Glutamatergic neuron (in vitro differentiated cells): ENCODE data around the gene BRSK2. TPM values are rescaled to one million over a fixed set of nuclear protein-coding genes. Genes with fewer than 3 reads are reported as not detected.
A peak's percentile ranks its signal among the peaks of the same experiment; 100 is the strongest.

ENCODE experiments used
- DNase-seq: peaks from one replicate; pipeline ENCODE4 v3.0.0; 2022
- H3K27ac Mint-ChIP-seq: one replicate; pipeline ENCODE4 v1.8.0; 2020; ENCODE audit warnings: mild to moderate bottlenecking, mixed read lengths, inconsistent platforms; ENCODE audit not compliant: unreplicated experiment
- H3K27me3 Mint-ChIP-seq: one replicate; pipeline ENCODE4 v1.8.0; 2020; ENCODE audit warnings: mild to moderate bottlenecking, moderate library complexity, mixed read lengths, inconsistent platforms; ENCODE audit not compliant: unreplicated experiment
- H3K36me3 Mint-ChIP-seq: one replicate; pipeline ENCODE4 v1.8.0; 2020; ENCODE audit warnings: mild to moderate bottlenecking, mixed read lengths, inconsistent platforms; ENCODE audit not compliant: unreplicated experiment
- H3K4me1 Mint-ChIP-seq: one replicate; pipeline ENCODE4 v1.8.0; 2020; ENCODE audit warnings: mild to moderate bottlenecking, low read depth, mixed read lengths, inconsistent platforms; ENCODE audit not compliant: unreplicated experiment
- H3K4me3 Mint-ChIP-seq: one replicate; pipeline ENCODE4 v1.8.0; 2020; ENCODE audit warnings: mild to moderate bottlenecking, mixed read lengths, inconsistent platforms; ENCODE audit not compliant: unreplicated experiment
- H3K9me3 Mint-ChIP-seq: one replicate; pipeline ENCODE4 v1.8.0; 2020; ENCODE audit warnings: mild to moderate bottlenecking, moderate library complexity, mixed read lengths, inconsistent platforms; ENCODE audit not compliant: unreplicated experiment
- total RNA-seq: library from RNA; stranded (reverse); fragmentation: NEBNext Ultra II Directional; extraction: Animal tissue kit (Norgen Biotek cat#: 25700); gene quantifications from one replicate; pipeline ENCODE4 v1.2.1, GENCODE V29; 2021; ENCODE audit not compliant: unreplicated experiment
- TF ChIP-seq, protein P1 (sequence below): fragments of 200-600 bp; sonication (generic); IDR thresholded peaks from one replicate; pipeline ENCODE4 v1.5.0; 2021; ENCODE audit not compliant: partially characterized antibody, unreplicated experiment

The BRSK2 gene
- total RNA-seq, 1 donor from 2014 or later: 207 TPM

DNA sequence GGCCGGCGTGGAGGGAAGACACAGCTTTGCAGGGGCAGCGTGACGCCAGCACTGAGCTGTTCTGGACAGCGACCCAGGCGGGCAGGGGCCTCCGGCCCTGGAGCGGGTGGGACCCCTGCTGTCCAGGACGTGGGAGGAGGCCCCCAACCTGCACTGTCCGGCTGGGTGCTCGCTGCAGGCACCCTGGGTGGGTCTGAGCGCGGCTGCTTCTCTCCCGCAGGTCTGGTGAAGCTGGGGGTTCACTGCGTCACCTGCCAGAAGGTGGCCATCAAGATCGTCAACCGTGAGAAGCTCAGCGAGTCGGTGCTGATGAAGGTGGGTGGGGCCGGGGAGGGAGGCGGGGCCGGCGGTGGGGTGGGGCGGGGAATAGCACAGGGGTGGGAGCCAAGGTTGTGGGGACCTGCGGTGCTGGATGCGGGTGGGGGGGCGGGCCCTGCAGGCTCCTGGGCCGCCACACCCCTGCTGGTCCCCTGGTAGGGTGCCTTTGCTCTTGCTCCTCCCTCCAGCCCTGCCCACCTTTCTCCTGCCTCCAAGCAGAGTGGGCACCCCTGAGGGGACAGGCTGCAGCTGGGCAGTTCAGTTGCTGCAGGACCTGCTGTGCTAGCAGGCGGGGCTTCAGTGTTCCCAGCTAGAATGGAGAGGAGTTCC, 46.2 kb downstream of the BRSK2 start:
- TF ChIP-seq, protein P1, sequence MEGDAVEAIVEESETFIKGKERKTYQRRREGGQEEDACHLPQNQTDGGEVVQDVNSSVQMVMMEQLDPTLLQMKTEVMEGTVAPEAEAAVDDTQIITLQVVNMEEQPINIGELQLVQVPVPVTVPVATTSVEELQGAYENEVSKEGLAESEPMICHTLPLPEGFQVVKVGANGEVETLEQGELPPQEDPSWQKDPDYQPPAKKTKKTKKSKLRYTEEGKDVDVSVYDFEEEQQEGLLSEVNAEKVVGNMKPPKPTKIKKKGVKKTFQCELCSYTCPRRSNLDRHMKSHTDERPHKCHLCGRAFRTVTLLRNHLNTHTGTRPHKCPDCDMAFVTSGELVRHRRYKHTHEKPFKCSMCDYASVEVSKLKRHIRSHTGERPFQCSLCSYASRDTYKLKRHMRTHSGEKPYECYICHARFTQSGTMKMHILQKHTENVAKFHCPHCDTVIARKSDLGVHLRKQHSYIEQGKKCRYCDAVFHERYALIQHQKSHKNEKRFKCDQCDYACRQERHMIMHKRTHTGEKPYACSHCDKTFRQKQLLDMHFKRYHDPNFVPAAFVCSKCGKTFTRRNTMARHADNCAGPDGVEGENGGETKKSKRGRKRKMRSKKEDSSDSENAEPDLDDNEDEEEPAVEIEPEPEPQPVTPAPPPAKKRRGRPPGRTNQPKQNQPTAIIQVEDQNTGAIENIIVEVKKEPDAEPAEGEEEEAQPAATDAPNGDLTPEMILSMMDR: no peak
- DNase-seq: no peak
- Mint-ChIP-seq H3K27ac (no peak overlapping the region), H3K36me3 (no peaks in the 10 kb centered on the region), H3K4me3 (no peak overlapping the region), H3K9me3 (peaks cover 6% of the 10 kb centered on the region), H3K27me3 (peaks cover 8% of the 10 kb centered on the region), H3K4me1 (peaks cover 3% of the 10 kb centered on the region)

DNA sequence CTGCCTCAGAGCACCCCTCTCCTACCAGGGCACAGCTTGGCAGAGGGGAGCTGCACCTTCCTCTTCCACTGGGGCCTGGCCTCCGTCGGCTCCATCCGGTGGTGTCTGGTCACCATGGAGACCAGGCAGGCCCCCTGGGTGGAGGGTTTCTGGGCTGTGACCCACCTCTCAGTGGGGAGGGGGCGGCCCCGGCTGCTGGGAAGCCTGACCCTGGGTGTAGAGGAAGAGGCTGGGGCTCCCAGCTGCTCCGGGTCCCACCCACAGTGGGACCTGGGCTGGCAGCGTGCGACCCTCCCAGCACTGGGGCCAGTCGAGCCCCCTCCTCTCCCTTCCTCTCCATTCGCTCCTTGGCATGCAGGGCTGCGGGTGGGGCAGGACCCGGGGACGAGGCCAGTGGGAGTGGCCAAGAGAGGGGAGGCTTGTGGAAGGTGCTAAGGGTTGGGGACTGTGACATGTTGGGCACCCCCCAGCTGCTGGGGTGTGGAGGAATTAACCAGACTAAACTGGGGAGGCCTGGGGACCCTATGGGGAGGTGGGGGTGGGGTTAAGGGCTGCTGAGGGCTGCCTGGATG, 46.8 kb downstream of the BRSK2 start:
- peaks cover 6% of the 10 kb centered on the region for H3K9me3 Mint-ChIP-seq
- H3K4me3 Mint-ChIP-seq: no peak overlapping the region
- DNase-seq: no peak
- peaks cover 8% of the 10 kb centered on the region for H3K27me3 Mint-ChIP-seq
- H3K36me3 Mint-ChIP-seq: no peaks in the 10 kb centered on the region
- H3K4me1 Mint-ChIP-seq: peaks cover 3% of the 10 kb centered on the region
- no peak overlapping the region for H3K27ac Mint-ChIP-seq
- TF ChIP-seq, protein P1: no peak

DNA sequence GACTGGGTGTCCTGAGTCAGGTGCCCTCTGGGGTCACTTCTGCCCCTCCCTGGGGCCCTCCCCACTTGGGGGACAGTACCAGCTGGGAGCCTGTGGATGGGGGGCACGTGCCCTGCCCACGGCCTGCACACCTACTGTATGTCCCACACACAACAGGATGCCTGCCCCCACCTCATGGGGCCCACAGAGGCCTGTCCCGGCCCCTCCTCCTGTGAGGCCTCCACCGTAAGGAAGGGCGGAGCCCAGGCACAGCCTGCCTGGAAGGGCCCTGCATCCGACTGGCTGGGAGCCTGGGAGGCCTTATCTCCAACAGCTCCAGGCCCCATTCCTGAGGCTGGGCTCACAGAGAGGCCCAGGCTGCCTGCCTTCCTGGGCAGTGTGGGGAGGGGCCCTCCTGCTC, 47.8 kb downstream of the BRSK2 start:
- DNase-seq: no peak
- TF ChIP-seq, protein P1: no peak

DNA sequence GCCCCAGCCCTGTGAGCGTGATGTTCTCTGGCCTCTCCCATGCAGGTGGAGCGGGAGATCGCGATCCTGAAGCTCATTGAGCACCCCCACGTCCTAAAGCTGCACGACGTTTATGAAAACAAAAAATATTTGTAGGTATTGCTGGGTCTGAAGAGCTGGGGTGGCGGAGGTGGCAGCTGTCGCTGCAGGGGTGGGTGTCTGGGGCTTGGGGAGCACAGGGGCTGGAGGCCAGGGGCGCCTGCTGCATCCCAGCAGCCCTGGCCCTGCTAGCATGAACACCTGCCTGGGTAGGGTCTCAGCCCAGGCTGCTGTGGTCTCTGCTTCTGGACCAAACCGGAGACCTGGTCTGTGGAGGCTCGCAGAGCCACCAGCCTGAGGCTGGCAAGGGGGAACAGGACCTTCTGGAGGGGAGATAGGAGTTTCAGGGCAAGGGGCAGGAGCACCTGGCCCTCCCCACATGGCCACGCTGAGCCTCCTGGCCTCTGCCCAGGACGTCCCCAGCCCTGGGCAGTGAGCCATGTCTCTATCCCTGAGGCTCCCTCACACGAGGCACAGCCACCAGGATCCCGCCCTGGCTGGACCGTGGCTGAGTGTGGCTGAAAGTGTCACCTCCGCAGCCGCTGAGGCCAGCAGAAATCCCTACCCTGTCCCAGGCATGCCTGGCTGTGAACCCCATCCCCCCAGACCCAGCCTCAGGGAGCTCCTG, 48.7 kb downstream of the BRSK2 start:
- no peaks in the 10 kb centered on the region for H3K36me3 Mint-ChIP-seq
- no peak overlapping the region for H3K4me3 Mint-ChIP-seq
- peak overlapping the region; percentile 28 for H3K27ac Mint-ChIP-seq
- TF ChIP-seq, protein P1: no peak
- DNase-seq: no peak
- peaks cover 8% of the 10 kb centered on the region for H3K27me3 Mint-ChIP-seq
- H3K4me1 Mint-ChIP-seq: peaks cover 3% of the 10 kb centered on the region
- H3K9me3 Mint-ChIP-seq: peaks cover 8% of the 10 kb centered on the region

More for the DNA sequence above, 47.8 kb downstream of the BRSK2 start:
- Mint-ChIP-seq H3K9me3 (peaks cover 8% of the 10 kb centered on the region), H3K4me3 (no peak overlapping the region), H3K4me1 (peaks cover 3% of the 10 kb centered on the region), H3K27ac (no peak overlapping the region), H3K36me3 (no peaks in the 10 kb centered on the region), H3K27me3 (peaks cover 8% of the 10 kb centered on the region)

DNA sequence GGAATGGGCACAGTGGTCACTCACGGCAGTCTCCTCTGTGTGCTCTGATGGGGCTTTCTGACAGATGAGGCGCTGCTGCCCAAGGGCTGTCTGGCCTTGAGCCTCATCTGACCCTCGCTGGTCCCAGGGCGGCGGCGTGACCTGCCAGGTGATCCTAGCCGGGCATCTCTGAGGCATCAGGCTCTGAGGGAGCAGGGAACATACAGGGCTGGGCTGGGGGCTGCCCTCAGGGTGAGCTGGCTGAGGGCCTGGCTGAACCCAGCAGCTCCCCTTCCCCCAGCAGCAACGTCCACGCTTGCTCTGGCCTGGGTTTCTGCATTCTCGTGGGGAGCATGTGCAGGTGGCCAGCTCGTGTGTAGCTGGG, 49.2 kb downstream of the BRSK2 start:
- DNase-seq: no peak
- Mint-ChIP-seq H3K4me3 (no peak overlapping the region), H3K27me3 (peaks cover 8% of the 10 kb centered on the region), H3K27ac (no peak overlapping the region), H3K36me3 (no peaks in the 10 kb centered on the region), H3K9me3 (peaks cover 6% of the 10 kb centered on the region), H3K4me1 (peaks cover under 1% of the 10 kb centered on the region)
- TF ChIP-seq, protein P1: no peak
